Coronary artery (tissue), 2 donors: ENCODE data around the gene NOCT.

ENCODE experiments used
- DNase-seq: peaks from one replicate; pipeline ENCODE4 v3.0.0-alpha.2; 2017; ENCODE audit warnings: low spot score
- H3K27ac ChIP-seq, 2 donors: fragments of 200-600 bp; sonication (generic); one replicate each; pipeline ENCODE4 v1.5.1; 2016 to 2019
- H3K4me3 ChIP-seq: fragments of 200-600 bp; sonication (generic); 2 replicates; pipeline ENCODE4 v1.5.1; 2016; ENCODE audit warnings: mild to moderate bottlenecking, moderate library complexity
- TF ChIP-seq, protein P1 (sequence below): fragments of 200-600 bp; sonication (generic); IDR thresholded peaks from one replicate; pipeline ENCODE4 v1.5.1; 2019; ENCODE audit warnings: antibody characterized with exemption

NOCT gene

DNA sequence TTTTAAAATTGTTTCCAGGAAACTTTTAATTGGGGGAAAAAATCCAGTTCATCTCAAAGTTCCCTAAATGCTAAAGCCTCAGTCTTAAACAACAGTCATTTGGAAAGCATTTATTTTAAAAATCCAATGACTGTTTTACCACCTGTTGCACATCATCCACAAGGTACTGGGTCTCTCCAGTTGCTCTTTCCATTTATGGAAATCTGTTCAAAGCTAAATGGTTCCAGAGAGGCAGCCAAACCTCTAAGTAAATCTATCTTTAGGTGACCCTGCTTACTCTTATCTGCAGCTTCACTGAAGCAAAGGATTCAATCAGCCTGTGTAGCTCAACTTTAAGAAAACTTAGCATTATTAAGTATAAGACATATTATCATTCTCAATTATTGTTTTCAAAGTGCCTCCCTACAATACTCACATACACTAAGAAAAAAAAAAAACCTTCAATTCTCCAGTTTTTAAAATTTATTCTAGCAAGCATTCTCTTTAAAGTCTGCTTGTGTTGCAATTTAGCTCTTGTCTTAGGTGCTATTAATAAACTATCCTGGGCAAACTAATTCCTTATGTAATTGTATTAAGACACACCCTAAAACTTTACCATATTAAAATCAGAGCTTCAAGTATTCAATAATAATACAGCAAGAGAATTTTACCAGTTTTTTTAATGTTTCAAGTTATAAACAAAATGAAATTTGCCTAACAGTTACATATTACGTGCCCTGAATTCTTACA is 60.6 kb downstream of the NOCT start:
- TF ChIP-seq, protein P1, sequence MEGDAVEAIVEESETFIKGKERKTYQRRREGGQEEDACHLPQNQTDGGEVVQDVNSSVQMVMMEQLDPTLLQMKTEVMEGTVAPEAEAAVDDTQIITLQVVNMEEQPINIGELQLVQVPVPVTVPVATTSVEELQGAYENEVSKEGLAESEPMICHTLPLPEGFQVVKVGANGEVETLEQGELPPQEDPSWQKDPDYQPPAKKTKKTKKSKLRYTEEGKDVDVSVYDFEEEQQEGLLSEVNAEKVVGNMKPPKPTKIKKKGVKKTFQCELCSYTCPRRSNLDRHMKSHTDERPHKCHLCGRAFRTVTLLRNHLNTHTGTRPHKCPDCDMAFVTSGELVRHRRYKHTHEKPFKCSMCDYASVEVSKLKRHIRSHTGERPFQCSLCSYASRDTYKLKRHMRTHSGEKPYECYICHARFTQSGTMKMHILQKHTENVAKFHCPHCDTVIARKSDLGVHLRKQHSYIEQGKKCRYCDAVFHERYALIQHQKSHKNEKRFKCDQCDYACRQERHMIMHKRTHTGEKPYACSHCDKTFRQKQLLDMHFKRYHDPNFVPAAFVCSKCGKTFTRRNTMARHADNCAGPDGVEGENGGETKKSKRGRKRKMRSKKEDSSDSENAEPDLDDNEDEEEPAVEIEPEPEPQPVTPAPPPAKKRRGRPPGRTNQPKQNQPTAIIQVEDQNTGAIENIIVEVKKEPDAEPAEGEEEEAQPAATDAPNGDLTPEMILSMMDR: no peak
- Histone ChIP-seq H3K4me3 (no peak overlapping the region), H3K27ac (no peak overlapping the region)
- no peak for DNase-seq

DNA sequence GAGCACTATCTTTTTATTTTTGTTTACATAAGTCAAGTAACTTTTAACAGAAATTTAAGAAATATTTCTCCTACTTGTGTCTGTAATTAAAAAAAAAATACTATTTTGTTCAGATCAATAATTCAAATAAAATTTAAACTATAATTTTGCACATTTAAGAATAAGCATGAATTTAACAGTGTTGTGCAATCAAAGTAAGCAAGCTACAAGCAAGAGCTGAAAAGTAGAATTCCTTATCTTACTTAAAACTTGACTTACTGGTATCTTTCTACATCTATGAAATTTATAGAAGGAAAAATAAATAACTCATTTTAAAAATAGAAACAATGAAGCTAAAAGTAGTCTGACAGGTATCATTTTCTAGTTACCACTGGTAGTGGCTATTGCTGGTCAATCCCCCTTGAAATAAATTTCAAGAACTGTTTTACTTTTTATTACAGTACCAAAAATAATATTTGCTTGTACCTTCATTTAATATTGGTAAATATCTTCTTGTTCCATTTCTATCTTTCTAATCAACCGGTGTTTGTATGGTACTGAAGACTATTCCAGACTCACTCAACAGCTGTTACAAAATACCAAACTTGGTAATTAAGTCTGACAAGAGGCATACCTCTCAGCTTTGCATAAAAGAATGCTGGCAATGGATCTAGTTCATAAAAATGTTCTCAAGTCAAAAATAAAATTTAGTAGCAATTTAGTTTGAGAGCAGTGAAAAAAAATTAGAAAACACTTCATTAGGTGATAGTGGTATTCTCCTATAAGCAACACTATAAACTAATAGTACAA is 62.2 kb downstream of the NOCT start:
- Histone ChIP-seq H3K27ac (peak overlapping the region in 1 of 2 donors; percentile 0), H3K4me3 (no peak overlapping the region)
- TF ChIP-seq, protein P1: no peak

DNA sequence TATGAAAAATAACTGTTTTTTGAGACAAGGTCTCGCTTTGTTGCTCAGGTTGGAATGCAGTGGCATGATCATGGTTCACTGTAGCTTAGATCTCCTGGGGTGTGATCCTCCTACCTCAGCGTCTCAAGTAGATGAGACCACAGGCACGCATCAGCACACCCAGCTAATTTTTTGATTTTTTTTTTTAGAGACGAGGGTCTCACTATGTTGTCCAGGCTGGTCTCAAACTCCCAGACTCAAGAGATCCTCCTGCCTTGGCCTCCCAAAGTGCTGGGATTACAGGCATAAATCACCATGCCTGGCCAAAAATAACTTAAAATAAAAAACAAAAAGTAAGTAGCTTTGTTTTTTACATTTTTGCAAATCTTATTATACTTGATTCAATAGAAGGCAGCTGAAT is 63.3 kb downstream of the NOCT start:
- no peak for DNase-seq
- H3K4me3 ChIP-seq: no peak overlapping the region
- H3K27ac ChIP-seq: no peak overlapping the region
- TF ChIP-seq, protein P1: no peak

More for the DNA sequence above, 62.2 kb downstream of the NOCT start:
- no peak for DNase-seq

DNA sequence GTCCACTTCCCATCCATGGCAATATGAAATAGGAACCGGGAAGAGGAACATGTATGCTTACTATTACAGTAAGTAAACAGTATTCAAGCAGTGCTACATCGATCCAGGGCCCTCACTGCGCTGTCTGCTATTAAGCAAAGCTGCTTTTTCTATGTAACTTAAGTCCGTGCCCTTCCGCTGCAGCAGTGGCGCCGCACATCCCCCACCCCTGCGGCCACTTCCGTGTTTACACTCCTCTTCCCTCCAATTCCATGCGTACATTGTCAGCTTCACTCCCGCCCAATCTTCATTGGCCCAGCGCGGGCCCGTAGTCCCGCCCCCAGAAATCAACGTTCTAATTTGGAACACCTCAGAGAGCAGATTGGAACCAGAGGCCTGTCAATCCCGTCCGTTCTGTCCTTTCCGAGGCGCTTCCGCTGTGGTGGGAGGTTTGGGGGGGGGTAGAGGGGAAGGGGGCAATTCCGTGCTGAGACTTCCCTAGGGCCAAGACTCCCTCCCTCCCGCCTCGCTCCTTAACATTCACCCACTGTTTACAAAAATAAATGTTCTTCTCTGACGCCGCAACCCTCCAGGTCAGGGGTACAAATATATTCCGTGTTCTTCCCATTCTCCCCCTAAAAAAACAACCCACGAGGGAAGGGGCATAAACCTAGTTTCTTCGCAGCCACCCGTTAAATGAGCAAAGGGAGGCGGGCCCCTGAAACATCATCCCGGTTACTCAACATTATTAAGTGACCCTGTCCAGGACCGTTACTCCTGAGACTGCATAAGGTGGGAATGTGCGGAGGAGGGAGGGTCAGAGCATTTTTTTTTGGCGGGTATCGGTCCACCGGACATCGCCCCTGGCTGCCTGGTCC is 67.4 kb downstream of the NOCT start:
- TF ChIP-seq, protein P1: no peak
- peak overlapping the region; percentile 90 for H3K4me3 ChIP-seq
- H3K27ac ChIP-seq: peak overlapping the region; percentile 88 to 97

DNA sequence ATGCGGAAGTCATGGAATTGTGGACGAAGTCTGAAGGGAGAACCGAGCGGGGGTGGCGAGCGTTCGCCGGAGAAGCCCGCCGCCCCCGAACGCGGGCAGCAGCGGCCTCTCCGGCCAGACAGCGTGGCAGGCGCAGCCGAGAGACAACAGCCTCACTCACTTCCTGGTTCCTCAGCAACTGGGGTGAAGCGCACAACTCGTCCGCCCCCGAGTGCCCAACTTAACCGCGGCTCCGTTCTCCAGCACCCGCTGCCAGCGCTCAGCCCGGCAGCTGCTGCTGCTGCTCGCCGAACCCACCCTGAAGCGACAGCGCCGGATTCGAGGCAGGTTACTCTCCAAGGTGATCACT is 68.0 kb downstream of the NOCT start:
- TF ChIP-seq, protein P1: no peak
- H3K27ac ChIP-seq: peak overlapping the region; percentile 88 to 97
- DNase-seq: peak; percentile 79
- peak overlapping the region; percentile 90 for H3K4me3 ChIP-seq

More for the DNA sequence above, 67.4 kb downstream of the NOCT start:
- peak; percentile 98 for DNase-seq

DNA sequence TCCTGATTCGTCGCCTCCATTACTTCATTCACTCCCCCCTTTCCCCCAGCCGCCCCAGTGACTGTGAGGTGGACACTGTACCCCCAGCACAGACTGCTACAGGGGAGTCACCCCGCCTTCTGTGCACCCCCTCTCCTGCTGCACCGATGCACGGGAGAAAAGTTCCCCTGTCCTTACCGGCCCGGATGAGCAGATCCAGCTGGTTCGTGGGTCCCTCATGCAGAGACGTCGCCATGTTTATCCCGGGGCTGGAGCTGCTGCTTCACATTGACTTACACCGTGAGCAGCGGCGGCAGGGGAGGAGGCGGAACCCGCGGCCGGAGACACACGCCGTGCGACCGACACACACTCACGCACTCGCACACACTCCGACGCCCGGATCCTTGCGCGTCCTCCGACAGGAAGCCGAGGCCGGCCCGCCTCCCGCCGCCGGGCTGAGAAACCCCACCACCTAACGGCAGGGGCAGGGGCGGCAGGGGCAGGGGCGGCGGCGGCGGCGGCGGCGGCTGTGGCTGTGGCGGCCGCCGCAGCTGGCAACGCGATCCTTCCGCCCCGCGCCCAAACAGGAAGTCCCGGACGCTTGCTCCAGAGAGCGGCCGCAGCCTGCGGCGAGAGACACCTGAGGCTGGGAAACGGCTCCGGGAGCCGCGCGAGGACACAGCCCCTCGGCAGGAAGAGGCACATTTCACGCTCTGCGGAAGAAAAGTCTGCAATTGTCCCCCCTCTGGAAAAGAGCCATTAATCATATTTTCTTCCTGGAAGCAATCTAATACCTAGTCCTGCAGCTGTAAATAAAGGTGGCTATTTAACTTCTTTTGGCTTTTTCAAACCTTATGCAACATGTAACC is 68.6 kb downstream of the NOCT start:
- DNase-seq: peak; percentile 93
- TF ChIP-seq, protein P1: peak; percentile 40
- peak overlapping the region; percentile 90 for H3K4me3 ChIP-seq
- peak overlapping the region; percentile 88 to 97 for H3K27ac ChIP-seq
